HCT116 (cell line): ENCODE measurements around the gene SH3TC1. TPM values are rescaled to one million over a fixed set of nuclear protein-coding genes. Genes with fewer than 3 reads are reported as not detected.

Source experiments
- ATAC-seq: fragments of 200-7000 bp; cut with Tn5 transposase; 2 replicates; pipeline ENCODE4 v1.9.1; 2020; ENCODE audit warnings: mild to moderate bottlenecking, moderate library complexity
- BruUV-seq: library from RNA; stranded (reverse); fragments of 400-500 nt; replicated peaks from 2 replicates; lab custom pipeline; 2021; lab: Mats Ljungman, UMichigan
- CTCF ChIA-PET: fragments of 300-600 bp; sonication (Branson Sonifier 250); formaldehyde crosslinking; loops from one replicate; lab custom pipeline; 2021; ENCODE audit warnings: antibody characterized with exemption; lab: Charles Lee
- POLR2A ChIA-PET: fragments of 300-600, 350-600 bp; sonication (Branson Sonifier 250); formaldehyde crosslinking; loops from one replicate; lab custom pipeline; 2021; ENCODE audit warnings: antibody characterized with exemption; lab: Charles Lee
- RAD21 ChIA-PET, 2 experiments: fragments of 300-600 bp; sonication (Branson Sonifier 250); formaldehyde crosslinking; loops; one replicate each; lab custom pipeline; 2023; ENCODE audit warnings: low total read pairs in 2 of 2; ENCODE audit not compliant: uncharacterized antibody in 2 of 2, unreplicated experiment in 2 of 2, low non-redundant PET in 1 of 2; lab: Charles Lee
- DNase-seq: peaks from one replicate; pipeline ENCODE4 v3.0.0-alpha.2; 2010; ENCODE audit warnings: low read depth, low spot score
- H2AFZ ChIP-seq: fragments of 200-600 bp; shearing (Covaris generic), sonication (generic); 2 replicates; pipeline ENCODE4 v1.6.1; 2017; ENCODE audit warnings: low read depth, mixed run types, mixed read lengths, antibody characterized with exemption, low read length; ENCODE audit not compliant: poor library complexity, severe bottlenecking
- H3K27ac ChIP-seq: 2 replicates; pipeline ENCODE4 v1.5.1; 2012; ENCODE audit warnings: low read depth, low read length
- H3K27me3 ChIP-seq: fragments of 200-600 bp; sonication (generic); 2 replicates; pipeline ENCODE4 v1.6.1; 2016; ENCODE audit warnings: mixed run types, low read length, mixed read lengths; ENCODE audit not compliant: insufficient read depth
- H3K36me3 ChIP-seq, 2 experiments: fragments of 200-500 bp in 1 of 2; fragments of 200-600 bp in 1 of 2; sonication (Bioruptor generic) in 1 of 2; sonication (generic) in 1 of 2; 2 replicates each; pipeline versions ENCODE4 v1.5.1 to v1.6.1; 2014 to 2016; ENCODE audit warnings: low read length in 2 of 2, inconsistent platforms in 1 of 2, mixed read lengths in 1 of 2, mixed run types in 1 of 2; ENCODE audit not compliant: insufficient read depth in 2 of 2, control insufficient read depth in 1 of 2
- H3K4me1 ChIP-seq, 2 experiments: fragments of 200-600 bp in 1 of 2; sonication (generic) in 1 of 2; 2 replicates each; pipeline versions ENCODE4 v1.5.1 to v1.6.1; 2012 to 2017; ENCODE audit warnings: low read length in 2 of 2, inconsistent platforms in 1 of 2, mild to moderate bottlenecking in 1 of 2, mixed read lengths in 1 of 2, mixed run types in 1 of 2, moderate library complexity in 1 of 2; ENCODE audit not compliant: insufficient read depth in 2 of 2, control insufficient read depth in 1 of 2
- H3K4me2 ChIP-seq: fragments of 200-600 bp; sonication (generic); 2 replicates; pipeline ENCODE4 v1.6.1; 2017; ENCODE audit warnings: mixed run types, low read length, mixed read lengths
- H3K4me3 ChIP-seq, 2 experiments: fragments of 200-600 bp in 1 of 2; sonication (generic) in 1 of 2; replicated peaks in 1 of 2; 2 replicates each; pipeline ENCODE4 v1.5.1; 2011 to 2016; ENCODE audit warnings: low read length in 2 of 2, control low read depth in 1 of 2, low read depth in 1 of 2, mild to moderate bottlenecking in 1 of 2, mixed read lengths in 1 of 2, mixed run types in 1 of 2
- H3K79me2 ChIP-seq: fragments of 200-600 bp; sonication (generic); 2 replicates; pipeline ENCODE4 v1.6.1; 2017; ENCODE audit warnings: mild to moderate bottlenecking, mixed run types, low read length, moderate library complexity, mixed read lengths; ENCODE audit not compliant: insufficient read depth
- H3K9ac ChIP-seq: fragments of 200-600 bp; sonication (generic); 2 replicates; pipeline ENCODE4 v1.6.1; 2016; ENCODE audit warnings: low read length, mixed read lengths
- H3K9me2 ChIP-seq: fragments of 200-600 bp; sonication (generic), shearing (Covaris generic); 2 replicates; pipeline ENCODE4 v1.6.1; 2017; ENCODE audit warnings: mixed run types, mild to moderate bottlenecking, moderate library complexity; ENCODE audit not compliant: insufficient read depth
- H3K9me3 ChIP-seq, 2 experiments: fragments of 200-500 bp in 1 of 2; fragments of 200-600 bp in 1 of 2; sonication (Bioruptor generic) in 1 of 2; sonication (generic) in 1 of 2; 2 replicates each; pipeline ENCODE4 v1.6.1; 2014 to 2017; ENCODE audit warnings: low read length in 2 of 2, mixed read lengths in 2 of 2, inconsistent platforms in 1 of 2, low read depth in 1 of 2, mild to moderate bottlenecking in 1 of 2, mixed run types in 1 of 2, moderate library complexity in 1 of 2; ENCODE audit not compliant: control insufficient read depth in 1 of 2, insufficient read depth in 1 of 2
- H4K20me1 ChIP-seq: fragments of 200-600 bp; sonication (generic), shearing (Covaris generic); 2 replicates; pipeline ENCODE4 v1.6.1; 2017; ENCODE audit warnings: mixed run types, mild to moderate bottlenecking, moderate library complexity; ENCODE audit not compliant: insufficient read depth
- CEBPB ChIP-seq: IDR thresholded peaks from 2 replicates; pipeline ENCODE4 v1.6.1; 2012; ENCODE audit warnings: low read depth
- EGR1 ChIP-seq: IDR thresholded peaks from 2 replicates; pipeline ENCODE4 v1.6.1; 2012; ENCODE audit warnings: low read depth
- ELF1 ChIP-seq: IDR thresholded peaks from 2 replicates; pipeline ENCODE4 v1.6.1; 2012; ENCODE audit warnings: low read depth, borderline replicate concordance
- EZH2phosphoT487 ChIP-seq: fragments of 200-600 bp; IDR thresholded peaks from 2 replicates; pipeline ENCODE4 v1.6.1; 2018; ENCODE audit warnings: antibody characterized with exemption, borderline replicate concordance
- POLR2A ChIP-seq: IDR thresholded peaks from 2 replicates; pipeline ENCODE4 v1.7.0; 2011; ENCODE audit warnings: borderline replicate concordance; ENCODE audit not compliant: insufficient read depth, insufficient read length; ENCODE audit errors: extremely low read depth
- RAD21 ChIP-seq: IDR thresholded peaks from 2 replicates; pipeline ENCODE4 v1.6.1; 2012; ENCODE audit warnings: low read depth, mild to moderate bottlenecking
- SIN3A ChIP-seq: IDR thresholded peaks from 2 replicates; pipeline ENCODE4 v1.6.1; 2012; ENCODE audit warnings: low read depth
- SP1 ChIP-seq: IDR thresholded peaks from 2 replicates; pipeline ENCODE4 v1.6.1; 2012; ENCODE audit warnings: low read depth
- SRF ChIP-seq: IDR thresholded peaks from 2 replicates; pipeline ENCODE4 v1.6.1; 2012; ENCODE audit warnings: low read depth
- YY1 ChIP-seq: IDR thresholded peaks from 2 replicates; pipeline ENCODE4 v1.6.1; 2011; ENCODE audit warnings: low read length, low read depth, moderate library complexity, mild to moderate bottlenecking; ENCODE audit not compliant: insufficient replicate concordance; ENCODE audit errors: extremely low read depth
- ZFX ChIP-seq: fragments of 450-650 bp; IDR thresholded peaks from 2 replicates; pipeline ENCODE4 v1.6.1; 2017
- ZNF274 ChIP-seq: fragments of 200-500 bp; sonication (Bioruptor generic); IDR thresholded peaks from 2 replicates; pipeline ENCODE4 v1.6.1; 2014; ENCODE audit warnings: mild to moderate bottlenecking, low read depth, low read length, inconsistent platforms
- intact Hi-C: fragments of 100-400 bp; cut with micrococcal nuclease; formaldehyde crosslinking; loops from 2 replicates; pipeline ENCODE4 v1.10.0; 2022
- total RNA-seq: library from RNA; stranded (reverse); gene quantifications from one replicate; pipeline ENCODE4 v1.2.1, GENCODE V29; 2021; ENCODE audit not compliant: unreplicated experiment
- TF ChIP-seq, protein P1 (sequence below): IDR thresholded peaks from 2 replicates; pipeline ENCODE4 v1.6.1; 2011; ENCODE audit warnings: mild to moderate bottlenecking, low read length, moderate library complexity; ENCODE audit not compliant: insufficient replicate concordance; ENCODE audit errors: extremely low read depth
- TF ChIP-seq, protein P2 (sequence below): IDR thresholded peaks from 2 replicates; pipeline ENCODE4 v1.6.1; 2012
- TF ChIP-seq, protein P3 (sequence below), 3 experiments: fragments of 200-600 bp in 1 of 3; sonication (generic) in 1 of 3; IDR thresholded peaks in 2 of 3; conservative IDR thresholded peaks in 1 of 3; 2 replicates each; pipeline ENCODE4 v1.5.1; 2012 to 2017; ENCODE audit warnings: low read depth in 2 of 3, low read length in 2 of 3, antibody characterized with exemption in 1 of 3, borderline replicate concordance in 1 of 3, control low read depth in 1 of 3, mild to moderate bottlenecking in 1 of 3, mixed read lengths in 1 of 3, mixed run types in 1 of 3, moderate library complexity in 1 of 3; ENCODE audit not compliant: insufficient read depth in 1 of 3

SH3TC1 gene
- total RNA-seq, 1 experiment from 2014 or later = 12.5 TPM

DNA sequence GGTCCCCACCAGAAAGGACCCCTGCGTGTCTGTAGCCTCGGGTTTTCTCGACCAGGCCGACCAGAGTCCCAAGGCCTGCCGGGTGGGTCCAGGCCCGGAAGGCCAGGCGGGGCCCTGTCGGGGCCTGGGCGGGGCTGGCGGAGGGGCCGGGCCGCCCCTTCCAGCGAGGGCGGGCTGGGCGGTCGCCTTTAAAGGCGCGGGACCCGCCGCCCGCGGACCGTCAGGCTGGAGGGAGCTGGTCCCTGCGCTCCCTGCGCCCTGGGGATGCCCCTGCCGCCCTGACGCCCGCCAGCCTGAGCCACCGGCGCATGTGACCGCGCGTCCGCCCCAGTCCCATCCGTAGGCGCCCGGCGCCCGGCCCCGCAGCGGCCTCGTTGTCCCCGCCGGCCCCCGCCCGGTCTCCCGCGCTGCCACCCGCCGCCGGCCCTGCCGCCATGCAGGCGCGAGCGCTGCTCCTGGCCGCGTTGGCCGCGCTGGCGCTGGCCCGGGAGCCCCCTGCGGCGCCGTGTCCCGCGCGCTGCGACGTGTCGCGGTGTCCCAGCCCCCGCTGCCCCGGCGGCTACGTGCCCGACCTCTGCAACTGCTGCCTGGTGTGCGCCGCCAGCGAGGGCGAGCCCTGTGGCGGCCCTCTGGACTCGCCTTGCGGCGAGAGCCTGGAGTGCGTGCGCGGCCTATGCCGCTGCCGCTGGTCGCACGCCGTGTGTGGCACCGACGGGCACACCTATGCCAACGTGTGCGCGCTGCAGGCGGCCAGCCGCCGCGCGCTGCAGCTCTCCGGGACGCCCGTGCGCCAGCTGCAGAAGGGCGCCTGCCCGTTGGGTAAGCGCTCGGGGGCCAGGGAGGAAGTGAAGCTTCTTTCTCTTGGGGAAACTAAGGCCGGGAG, 70.7 kb downstream of the SH3TC1 start, which contains the start of gene HTRA3:
Gene HTRA3, plus strand, starts transcription at position 220 of the 883 bp plus-strand sequence. Its CDS starts 215 bp downstream, at position 435.
- intact Hi-C loops = no loop called here
- DNase-seq (no peak), ATAC-seq (no peak)
- TF ChIP-seq, protein P1, sequence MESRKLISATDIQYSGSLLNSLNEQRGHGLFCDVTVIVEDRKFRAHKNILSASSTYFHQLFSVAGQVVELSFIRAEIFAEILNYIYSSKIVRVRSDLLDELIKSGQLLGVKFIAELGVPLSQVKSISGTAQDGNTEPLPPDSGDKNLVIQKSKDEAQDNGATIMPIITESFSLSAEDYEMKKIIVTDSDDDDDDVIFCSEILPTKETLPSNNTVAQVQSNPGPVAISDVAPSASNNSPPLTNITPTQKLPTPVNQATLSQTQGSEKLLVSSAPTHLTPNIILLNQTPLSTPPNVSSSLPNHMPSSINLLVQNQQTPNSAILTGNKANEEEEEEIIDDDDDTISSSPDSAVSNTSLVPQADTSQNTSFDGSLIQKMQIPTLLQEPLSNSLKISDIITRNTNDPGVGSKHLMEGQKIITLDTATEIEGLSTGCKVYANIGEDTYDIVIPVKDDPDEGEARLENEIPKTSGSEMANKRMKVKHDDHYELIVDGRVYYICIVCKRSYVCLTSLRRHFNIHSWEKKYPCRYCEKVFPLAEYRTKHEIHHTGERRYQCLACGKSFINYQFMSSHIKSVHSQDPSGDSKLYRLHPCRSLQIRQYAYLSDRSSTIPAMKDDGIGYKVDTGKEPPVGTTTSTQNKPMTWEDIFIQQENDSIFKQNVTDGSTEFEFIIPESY = no peak
- TF ChIP-seq EZH2phosphoT487 (no peak), EGR1 (no peak), SP1 (no peak), ELF1 (no peak), ZNF274 (no peak), ZFX (no peak), CEBPB (no peak), SIN3A (no peak), RAD21 (no peak), POLR2A (no peak), SRF (no peak), YY1 (no peak)
- TF ChIP-seq, protein P2, sequence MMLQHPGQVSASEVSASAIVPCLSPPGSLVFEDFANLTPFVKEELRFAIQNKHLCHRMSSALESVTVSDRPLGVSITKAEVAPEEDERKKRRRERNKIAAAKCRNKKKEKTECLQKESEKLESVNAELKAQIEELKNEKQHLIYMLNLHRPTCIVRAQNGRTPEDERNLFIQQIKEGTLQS = no peak
- TF ChIP-seq, protein P3, sequence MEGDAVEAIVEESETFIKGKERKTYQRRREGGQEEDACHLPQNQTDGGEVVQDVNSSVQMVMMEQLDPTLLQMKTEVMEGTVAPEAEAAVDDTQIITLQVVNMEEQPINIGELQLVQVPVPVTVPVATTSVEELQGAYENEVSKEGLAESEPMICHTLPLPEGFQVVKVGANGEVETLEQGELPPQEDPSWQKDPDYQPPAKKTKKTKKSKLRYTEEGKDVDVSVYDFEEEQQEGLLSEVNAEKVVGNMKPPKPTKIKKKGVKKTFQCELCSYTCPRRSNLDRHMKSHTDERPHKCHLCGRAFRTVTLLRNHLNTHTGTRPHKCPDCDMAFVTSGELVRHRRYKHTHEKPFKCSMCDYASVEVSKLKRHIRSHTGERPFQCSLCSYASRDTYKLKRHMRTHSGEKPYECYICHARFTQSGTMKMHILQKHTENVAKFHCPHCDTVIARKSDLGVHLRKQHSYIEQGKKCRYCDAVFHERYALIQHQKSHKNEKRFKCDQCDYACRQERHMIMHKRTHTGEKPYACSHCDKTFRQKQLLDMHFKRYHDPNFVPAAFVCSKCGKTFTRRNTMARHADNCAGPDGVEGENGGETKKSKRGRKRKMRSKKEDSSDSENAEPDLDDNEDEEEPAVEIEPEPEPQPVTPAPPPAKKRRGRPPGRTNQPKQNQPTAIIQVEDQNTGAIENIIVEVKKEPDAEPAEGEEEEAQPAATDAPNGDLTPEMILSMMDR (IDR thresholded peaks at IDR 0.05 in 2 of 3, conservative IDR thresholded peaks at IDR 0.05 in 1 of 3; ENCODE audit: borderline replicate concordance in 1 of 3, insufficient read depth in 1 of 3, low read depth in 2 of 3, low read length in 2 of 3) = no peak
- H3K36me3 ChIP-seq = no peaks in the 10 kb centered on the region
- no peaks in the 10 kb centered on the region for H3K79me2 ChIP-seq
- H4K20me1 ChIP-seq = no peaks in the 10 kb centered on the region
- POLR2A ChIA-PET = no interaction called here
- H3K9me3 ChIP-seq = no peaks in the 10 kb centered on the region
- no peak within 1 kb of the TSS for H2AFZ ChIP-seq
- H3K4me2 ChIP-seq = no peak within 1 kb of the TSS
- no peak within 1 kb of the TSS for H3K27ac ChIP-seq
- RAD21 ChIA-PET = no interaction called here
- BruUV-seq = no TSS peak
- H3K4me1 ChIP-seq = no peaks in the 10 kb centered on the region
- CTCF ChIA-PET = no interaction called here
- H3K27me3 ChIP-seq = no peaks in the 10 kb centered on the region
- no peak within 1 kb of the TSS for H3K9ac ChIP-seq
- H3K9me2 ChIP-seq = no peaks in the 10 kb centered on the region
- H3K4me3 ChIP-seq = no peak within 1 kb of the TSS
